SK-N-MC (cell line): ENCODE results near the gene PDZD2.

Experiments used
- EZH2 ChIP-seq: fragments of 200-600 bp; sonication (generic); IDR thresholded peaks from one replicate; pipeline ENCODE4 v1.6.1; 2017; ENCODE audit warnings: antibody characterized with exemption
- FOXP2 ChIP-seq: optimal IDR thresholded peaks from 2 replicates; pipeline ENCODE3; 2011; ENCODE audit warnings: mild to moderate bottlenecking, moderate library complexity; ENCODE audit not compliant: insufficient read depth; ENCODE audit errors: extremely low read length, control extremely low read depth
- POLR2AphosphoS5 ChIP-seq: IDR thresholded peaks from 2 replicates; pipeline ENCODE4 v1.6.1; 2012; ENCODE audit warnings: mild to moderate bottlenecking, low read depth, low read length, borderline replicate concordance

DNA sequence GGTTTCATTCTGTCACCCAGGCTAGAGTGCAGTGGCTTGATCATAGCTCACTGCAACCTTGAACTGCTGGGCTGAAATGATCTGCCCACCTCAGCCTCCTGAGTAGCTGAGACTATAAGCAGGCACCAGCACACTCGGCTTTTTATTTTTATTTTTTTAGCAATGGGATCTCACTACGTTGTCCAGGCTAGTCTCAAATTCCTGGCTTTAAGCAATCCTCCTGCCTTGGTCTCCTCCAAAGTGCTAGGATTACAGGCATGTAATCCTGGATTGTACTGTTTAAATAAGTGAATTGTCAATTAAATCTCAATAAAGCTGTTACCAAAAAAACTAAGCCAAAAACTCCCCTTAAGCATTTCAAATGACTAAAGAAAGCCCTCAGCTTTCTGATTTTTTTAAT lies 516.3 kb downstream of the PDZD2 start:
- TF ChIP-seq EZH2 (no peak), POLR2AphosphoS5 (no peak), FOXP2 (no peak)
